ENCODE data around the gene TMEM263. TPM values are rescaled to one million over a fixed set of nuclear protein-coding genes. Genes with fewer than 3 reads are reported as not detected.
"Not testable (repeated sequence)": the region's sequence is repeated elsewhere in the genome, so short reads cannot be mapped to it uniquely, and the experiment has no call there.

Gene TMEM263
- total and polyA plus RNA-seq, 9 donors, result 17.2 to 55.7 (median 42.1) TPM

DNA sequence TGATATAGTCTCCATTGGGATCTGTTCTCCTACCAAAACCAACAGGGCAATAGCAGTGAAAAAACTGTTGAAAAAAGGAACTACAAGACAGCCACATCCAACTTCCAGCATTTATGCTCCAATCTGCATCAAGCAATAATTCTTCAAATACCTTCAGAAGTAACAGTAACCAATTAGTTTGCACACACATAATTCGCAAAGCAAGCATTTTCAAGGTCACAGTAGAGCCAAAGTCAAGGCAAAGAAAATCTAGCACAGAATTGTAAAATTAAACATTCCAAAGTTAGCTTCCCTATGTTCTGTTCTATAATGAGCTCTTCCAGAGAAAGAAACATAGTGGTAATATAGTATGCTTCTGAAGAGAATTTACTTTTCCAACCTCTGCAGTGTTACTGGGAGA lies 42.2 kb downstream of the TMEM263 start:
- no peaks in the 10 kb centered on the region for H3K36me3 ChIP-seq
- DNase-seq, result no peak
- no peaks in the 10 kb centered on the region for H3K9me3 ChIP-seq
- H3K4me1 ChIP-seq (ENCODE audit: insufficient read depth), result no peaks in the 10 kb centered on the region
- 29 to 59% (median 39%) methylated on average over 1 of the region's 1 CpG for WGBS, 3 donors
- H3K4me3 ChIP-seq, result no peak overlapping the region
- intact Hi-C loops (cut with DNase I), result no loop called here
- no peak overlapping the region for H3K27ac ChIP-seq
- H3K27me3 ChIP-seq, result no peaks in the 10 kb centered on the region
- TF ChIP-seq EP300 (IDR thresholded peaks at IDR 0.05), result no peak
- TF ChIP-seq POLR2A (IDR thresholded peaks at IDR 0.05), result no peak
- TF ChIP-seq, protein P1, sequence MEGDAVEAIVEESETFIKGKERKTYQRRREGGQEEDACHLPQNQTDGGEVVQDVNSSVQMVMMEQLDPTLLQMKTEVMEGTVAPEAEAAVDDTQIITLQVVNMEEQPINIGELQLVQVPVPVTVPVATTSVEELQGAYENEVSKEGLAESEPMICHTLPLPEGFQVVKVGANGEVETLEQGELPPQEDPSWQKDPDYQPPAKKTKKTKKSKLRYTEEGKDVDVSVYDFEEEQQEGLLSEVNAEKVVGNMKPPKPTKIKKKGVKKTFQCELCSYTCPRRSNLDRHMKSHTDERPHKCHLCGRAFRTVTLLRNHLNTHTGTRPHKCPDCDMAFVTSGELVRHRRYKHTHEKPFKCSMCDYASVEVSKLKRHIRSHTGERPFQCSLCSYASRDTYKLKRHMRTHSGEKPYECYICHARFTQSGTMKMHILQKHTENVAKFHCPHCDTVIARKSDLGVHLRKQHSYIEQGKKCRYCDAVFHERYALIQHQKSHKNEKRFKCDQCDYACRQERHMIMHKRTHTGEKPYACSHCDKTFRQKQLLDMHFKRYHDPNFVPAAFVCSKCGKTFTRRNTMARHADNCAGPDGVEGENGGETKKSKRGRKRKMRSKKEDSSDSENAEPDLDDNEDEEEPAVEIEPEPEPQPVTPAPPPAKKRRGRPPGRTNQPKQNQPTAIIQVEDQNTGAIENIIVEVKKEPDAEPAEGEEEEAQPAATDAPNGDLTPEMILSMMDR (IDR thresholded peaks at IDR 0.05), result no peak

DNA sequence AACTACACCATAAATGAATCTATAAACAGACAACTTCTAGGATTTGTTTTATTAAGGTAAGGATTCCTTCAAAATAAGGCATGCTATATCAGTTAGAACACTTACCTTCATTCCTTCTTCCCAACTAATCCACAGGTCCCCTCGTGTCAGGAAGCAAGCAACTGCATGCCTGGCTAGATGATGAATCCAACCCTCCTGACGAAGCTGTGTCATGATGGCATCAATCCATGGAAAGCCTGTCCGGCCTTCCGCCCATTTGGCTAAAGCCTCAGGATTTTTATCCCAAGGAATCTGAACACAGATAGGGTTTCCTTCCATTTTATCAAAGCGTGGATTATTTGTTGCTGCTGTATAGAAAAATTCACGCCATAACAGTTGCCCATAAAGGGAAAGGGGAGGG lies 43.7 kb downstream of the TMEM263 start:
- TF ChIP-seq EP300 (IDR thresholded peaks at IDR 0.05) (no peak), POLR2A (IDR thresholded peaks at IDR 0.05) (no peak)
- TF ChIP-seq, protein P1 (IDR thresholded peaks at IDR 0.05), result no peak
- H3K9me3 ChIP-seq, result no peaks in the 10 kb centered on the region
- H3K27ac ChIP-seq, result no peak overlapping the region
- no peaks in the 10 kb centered on the region for H3K27me3 ChIP-seq
- no peaks in the 10 kb centered on the region for H3K36me3 ChIP-seq
- WGBS, 3 donors, result 90 to 92% (median 91%) methylated on average over 6 of the region's 6 CpGs
- DNase-seq, result no peak
- H3K4me1 ChIP-seq (ENCODE audit: insufficient read depth), result no peaks in the 10 kb centered on the region
- no peak overlapping the region for H3K4me3 ChIP-seq
- intact Hi-C loops (cut with DNase I), result no loop called here

DNA sequence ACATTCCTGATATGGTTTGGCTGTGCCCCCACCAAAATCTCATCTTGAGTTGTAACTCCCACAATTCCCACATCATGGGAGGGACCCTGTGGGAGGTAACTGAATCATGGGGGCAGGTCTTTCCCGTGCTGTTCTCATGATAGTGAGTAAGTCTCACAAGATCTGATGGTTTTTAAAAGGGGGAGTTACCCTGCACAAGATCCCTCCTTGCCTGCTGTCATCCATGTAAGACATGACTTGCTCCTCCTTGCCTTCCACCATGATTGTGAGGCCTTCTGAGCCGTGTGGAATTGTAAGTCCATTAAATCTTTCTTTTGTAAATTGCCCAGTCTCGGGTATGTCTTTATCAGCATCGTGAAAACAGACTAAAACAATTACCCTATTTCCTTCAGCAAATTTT lies 47.0 kb downstream of the TMEM263 start:
- H3K27ac ChIP-seq; H3K4me3 ChIP-seq; H3K36me3 ChIP-seq; H3K9me3 ChIP-seq; H3K4me1 ChIP-seq (ENCODE audit: insufficient read depth); H3K27me3 ChIP-seq; DNase-seq; intact Hi-C loops (cut with DNase I): not testable (repeated sequence)
- WGBS, 3 donors, result 61 to 78% (median 72%) methylated on average over 4 of the region's 4 CpGs

DNA sequence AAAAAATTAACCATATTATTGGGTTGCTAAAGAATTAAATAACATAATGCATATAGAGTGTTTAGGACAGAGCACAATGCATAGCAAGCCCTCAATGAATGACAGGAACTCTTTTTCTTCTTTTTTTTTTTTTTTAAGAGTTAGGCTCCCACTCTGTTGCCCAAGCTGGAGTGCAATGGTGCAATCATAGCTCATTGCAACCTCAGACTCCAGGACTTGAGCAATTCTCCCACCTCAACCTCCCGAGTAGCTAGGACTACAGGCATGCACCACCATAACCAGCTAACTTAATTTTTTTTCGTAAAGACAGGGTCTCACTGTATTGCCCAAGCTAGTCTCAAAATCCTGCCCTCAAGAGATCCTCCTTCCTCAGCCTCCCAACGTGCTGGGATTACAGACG lies 51.7 kb downstream of the TMEM263 start:
- Histone ChIP-seq H3K27me3 (no peaks in the 10 kb centered on the region), H3K27ac (no peak overlapping the region), H3K4me3 (no peak overlapping the region), H3K36me3 (no peaks in the 10 kb centered on the region), H3K9me3 (no peaks in the 10 kb centered on the region), H3K4me1 (ENCODE audit: insufficient read depth) (no peaks in the 10 kb centered on the region)
- TF ChIP-seq POLR2A (IDR thresholded peaks at IDR 0.05), result no peak
- TF ChIP-seq, protein P1 (IDR thresholded peaks at IDR 0.05), result no peak
- no peak for TF ChIP-seq EP300 (IDR thresholded peaks at IDR 0.05)
- no peak for DNase-seq
- intact Hi-C loops (cut with DNase I), result no loop called here
- 97 to 98% (median 97%) methylated on average over 4 of the region's 4 CpGs for WGBS, 3 donors

DNA sequence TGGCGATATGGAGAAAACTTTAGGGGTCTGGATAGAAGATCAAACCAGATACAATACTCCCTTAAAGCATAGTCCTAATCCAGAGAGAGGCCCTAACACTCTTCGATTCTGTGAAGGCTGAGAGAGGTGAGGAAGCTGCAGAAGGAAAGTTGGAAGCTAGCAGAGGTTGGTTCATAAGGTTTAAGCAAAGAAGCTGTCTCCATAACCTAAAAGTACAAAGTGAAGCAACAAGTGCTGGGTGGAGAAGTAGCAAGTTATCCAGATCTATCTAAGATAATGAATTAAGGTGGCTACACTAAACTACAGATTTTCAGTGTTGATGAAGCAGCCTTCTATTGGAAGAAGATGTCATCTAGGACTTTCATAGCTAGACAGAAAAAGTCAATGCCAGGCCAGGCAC lies 55.8 kb downstream of the TMEM263 start:
- Histone ChIP-seq H3K4me1 (ENCODE audit: insufficient read depth) (no peaks in the 10 kb centered on the region), H3K27me3 (no peaks in the 10 kb centered on the region), H3K36me3 (no peaks in the 10 kb centered on the region), H3K27ac (no peak overlapping the region), H3K9me3 (no peaks in the 10 kb centered on the region), H3K4me3 (no peak overlapping the region)
- TF ChIP-seq, protein P1 (IDR thresholded peaks at IDR 0.05), result no peak
- TF ChIP-seq POLR2A (IDR thresholded peaks at IDR 0.05), result no peak
- TF ChIP-seq EP300 (IDR thresholded peaks at IDR 0.05), result no peak
- intact Hi-C loops (cut with DNase I), result no loop called here
- WGBS, 3 donors, result 92 to 97% (median 95%) methylated on average over 2 of the region's 2 CpGs
- no peak for DNase-seq

All from ovary (tissue), 9 donors.